HEK293 (cell line): ENCODE data around the gene RASD1.

Source experiments
- CTCF ChIA-PET: fragments of 350-600 bp; formaldehyde crosslinking; extraction: SDS; loops from one replicate; lab custom pipeline; 2021; ENCODE audit warnings: antibody characterized with exemption; lab: Yijun Ruan, JAX
- POLR2A ChIA-PET: fragments of 300-600 bp; formaldehyde crosslinking; extraction: SDS; loops from one replicate; lab custom pipeline; 2020; ENCODE audit warnings: antibody characterized with exemption, inconsistent platforms; lab: Yijun Ruan, JAX
- H3K27ac ChIP-seq: fragments of 200-500 bp; sonication (Bioruptor generic); 2 replicates; pipeline ENCODE4 v1.5.1; 2014; ENCODE audit warnings: low read depth, low read length, control low read depth, inconsistent platforms; ENCODE audit errors: extremely low read depth
- H3K36me3 ChIP-seq, 2 experiments: fragments of 200-500 bp in 1 of 2; sonication (Bioruptor generic) in 1 of 2; 1 replicate in 1 of 2; 2 replicates in 1 of 2; pipeline ENCODE4 v1.5.1; 2014 to 2017; ENCODE audit warnings: inconsistent platforms in 2 of 2, low read length in 2 of 2; ENCODE audit not compliant: control insufficient read depth in 2 of 2, insufficient read depth in 1 of 2
- H3K4me1 ChIP-seq: fragments of 200-500 bp; sonication (Bioruptor generic); 2 replicates; pipeline ENCODE4 v1.5.1; 2014; ENCODE audit warnings: mild to moderate bottlenecking, low read length, inconsistent platforms; ENCODE audit not compliant: control insufficient read depth, insufficient read depth
- H3K4me3 ChIP-seq: 2 replicates; pipeline ENCODE4 v1.5.1; 2011; ENCODE audit warnings: low read depth, mild to moderate bottlenecking, control low read depth, low read length, moderate library complexity
- H3K9me3 ChIP-seq: fragments of 200-500 bp; sonication (Bioruptor generic); 2 replicates; pipeline ENCODE4 v1.5.1; 2014; ENCODE audit warnings: low read depth, low read length, inconsistent platforms; ENCODE audit not compliant: control insufficient read depth, insufficient read depth
- BCL11A ChIP-seq: fragments of 450-650 bp; formaldehyde crosslinking; IDR thresholded peaks from 2 replicates; pipeline ENCODE4 v1.5.1; 2016; ENCODE audit warnings: low read depth, missing biosample characterization, missing genetic modification characterization
- FEZF1 ChIP-seq: fragments of 450-650 bp; formaldehyde crosslinking; IDR thresholded peaks from 2 replicates; pipeline ENCODE4 v1.5.1; 2016; ENCODE audit warnings: missing biosample characterization, missing genetic modification characterization
- KLF8 ChIP-seq: fragments of 450-650 bp; formaldehyde crosslinking; IDR thresholded peaks from 2 replicates; pipeline ENCODE4 v1.5.1; 2016; ENCODE audit warnings: missing biosample characterization, missing genetic modification characterization
- KLF9 ChIP-seq: fragments of 450-650 bp; formaldehyde crosslinking; IDR thresholded peaks from 2 replicates; pipeline ENCODE4 v1.5.1; 2016; ENCODE audit warnings: missing biosample characterization, missing genetic modification characterization, low read depth
- MEIS1 ChIP-seq: sonication (generic); formaldehyde crosslinking; IDR thresholded peaks from 2 replicates; pipeline ENCODE4 v1.8.1; 2022; ENCODE audit warnings: missing genetic modification reagents, mild to moderate bottlenecking, borderline replicate concordance
- ZBTB44 ChIP-seq: fragments of 450-650 bp; IDR thresholded peaks from 2 replicates; pipeline ENCODE4 v1.5.1; 2018; ENCODE audit warnings: missing biosample characterization, mild to moderate bottlenecking, missing genetic modification characterization
- ZBTB48 ChIP-seq: fragments of 450-650 bp; formaldehyde crosslinking; IDR thresholded peaks from 2 replicates; pipeline ENCODE4 v1.5.1; 2016; ENCODE audit warnings: missing biosample characterization, missing genetic modification characterization
- ZBTB6 ChIP-seq: fragments of 450-650 bp; formaldehyde crosslinking; IDR thresholded peaks from 2 replicates; pipeline ENCODE4 v1.5.1; 2017; ENCODE audit warnings: missing biosample characterization, missing genetic modification characterization
- ZBTB7A ChIP-seq: fragments of 450-650 bp; formaldehyde crosslinking; IDR thresholded peaks from 2 replicates; pipeline ENCODE4 v1.5.1; 2016; ENCODE audit warnings: low read depth, missing biosample characterization, missing genetic modification characterization
- ZNF146 ChIP-seq: fragments of 450-650 bp; formaldehyde crosslinking; IDR thresholded peaks from 2 replicates; pipeline ENCODE4 v1.5.1; 2016; ENCODE audit warnings: missing biosample characterization, missing genetic modification characterization
- ZNF214 ChIP-seq: fragments of 450-650 bp; formaldehyde crosslinking; IDR thresholded peaks from 2 replicates; pipeline ENCODE4 v1.5.1; 2017; ENCODE audit warnings: missing biosample characterization, mild to moderate bottlenecking, missing genetic modification characterization, borderline replicate concordance
- ZNF324 ChIP-seq: fragments of 450-650 bp; formaldehyde crosslinking; IDR thresholded peaks from 2 replicates; pipeline ENCODE4 v1.5.1; 2016; ENCODE audit warnings: missing biosample characterization, missing genetic modification characterization
- ZNF335 ChIP-seq: fragments of 450-650 bp; formaldehyde crosslinking; conservative IDR thresholded peaks from 2 replicates; pipeline ENCODE4 v1.5.1; 2016; ENCODE audit warnings: missing biosample characterization, missing genetic modification characterization
- ZNF366 ChIP-seq: fragments of 450-650 bp; formaldehyde crosslinking; conservative IDR thresholded peaks from 2 replicates; pipeline ENCODE4 v1.5.1; 2016; ENCODE audit warnings: missing biosample characterization, missing genetic modification characterization
- ZNF426 ChIP-seq: fragments of 450-650 bp; formaldehyde crosslinking; IDR thresholded peaks from 2 replicates; pipeline ENCODE4 v1.5.1; 2017; ENCODE audit warnings: missing biosample characterization, missing genetic modification characterization, mild to moderate bottlenecking, inconsistent platforms, moderate library complexity
- ZNF544 ChIP-seq: fragments of 450-650 bp; formaldehyde crosslinking; IDR thresholded peaks from 2 replicates; pipeline ENCODE4 v1.5.0; 2017; ENCODE audit warnings: missing biosample characterization, missing genetic modification characterization
- ZNF571 ChIP-seq: fragments of 450-650 bp; formaldehyde crosslinking; IDR thresholded peaks from 2 replicates; pipeline ENCODE4 v1.5.0; 2017; ENCODE audit warnings: missing biosample characterization, missing genetic modification characterization
- ZNF600 ChIP-seq: fragments of 450-650 bp; formaldehyde crosslinking; IDR thresholded peaks from 2 replicates; pipeline ENCODE4 v1.5.1; 2016; ENCODE audit warnings: missing biosample characterization, missing genetic modification characterization
- ZNF639 ChIP-seq: fragments of 450-650 bp; formaldehyde crosslinking; IDR thresholded peaks from 2 replicates; pipeline ENCODE4 v1.5.1; 2016; ENCODE audit warnings: missing biosample characterization, missing genetic modification characterization
- ZNF658 ChIP-seq: fragments of 450-650 bp; formaldehyde crosslinking; IDR thresholded peaks from 2 replicates; pipeline ENCODE4; 2016; ENCODE audit warnings: missing biosample characterization, missing genetic modification characterization
- ZNF670 ChIP-seq: fragments of 450-650 bp; formaldehyde crosslinking; IDR thresholded peaks from 2 replicates; pipeline ENCODE4 v1.5.1; 2016; ENCODE audit warnings: missing biosample characterization, missing genetic modification characterization, low read depth
- ZNF776 ChIP-seq: fragments of 450-650 bp; formaldehyde crosslinking; IDR thresholded peaks from 2 replicates; pipeline ENCODE4 v1.5.0; 2017; ENCODE audit warnings: missing biosample characterization, missing genetic modification characterization, borderline replicate concordance

Gene RASD1

GRCh38 chr17:17481860-17482259 lies 14.3 kb downstream of the RASD1 start:
- H3K4me1 ChIP-seq: 0 out of 2 replicates have a peak, but pooled peaks cover 3% of the 10 kb centered on the region
- POLR2A ChIA-PET: interaction anchor here (1.0 kb wide), 1 partner anchor 15 kb away, joined by 3 read pairs; the partner anchor contains the start of gene RASD1
- CTCF ChIA-PET: interaction anchor here (0.6 to 1.9 kb wide), 3 partner anchors 15 to 127 kb away, joined by 3 to 7 read pairs (median 3); partner anchors contain the start of gene RASD1
- H3K9me3 ChIP-seq: no peaks in the 10 kb centered on the region
- TF ChIP-seq ZNF324 (tag by site-specific recombination) (no peak), ZNF146 (tag by site-specific recombination) (0 out of 2 replicates have a peak, but pooled peaks have one; percentile 15)
- TF ChIP-seq, all 188 proteins: peak for 1
- H3K36me3 ChIP-seq: peaks cover 16 to 60% of the 10 kb centered on the region in 2 experiments; a peak in 2 of 3 replicates
- H3K27ac ChIP-seq: no peak overlapping the region
- H3K4me3 ChIP-seq: no peak overlapping the region

- ChIA-PET POLR2A (interaction anchor here (0.9 kb wide), 1 partner anchor 16 kb away, joined by 4 read pairs; the partner anchor contains the start of gene RASD1), CTCF (interaction anchor here (1.3 to 1.9 kb wide), 2 partner anchors 16 to 133 kb away, joined by 3 to 7 read pairs; partner anchors contain the start of gene RASD1)
- Histone ChIP-seq H3K4me1 (0 out of 2 replicates have a peak, but pooled peaks cover 3% of the 10 kb centered on the region), H3K36me3 (peaks cover 16 to 51% of the 10 kb centered on the region in 2 experiments; a peak in 2 of 3 replicates), H3K9me3 (no peaks in the 10 kb centered on the region), H3K27ac (peak overlapping the region; percentile 28; the same call in 1 of the 2 replicates), H3K4me3 (no peak overlapping the region)
- TF ChIP-seq ZNF366 (tag by site-specific recombination): 0 out of 2 replicates have a peak, but pooled peaks have one; percentile 25
- no peak for TF ChIP-seq ZNF571
Measured at GRCh38 chr17:17480593-17481148, 15.5 kb downstream of the RASD1 start.

GRCh38 chr17:17479209-17479608 lies 17.0 kb downstream of the RASD1 start:
- Histone ChIP-seq H3K36me3 (peaks cover 10 to 40% of the 10 kb centered on the region in 2 experiments; a peak in 2 of 3 replicates), H3K4me3 (no peak overlapping the region), H3K9me3 (no peaks in the 10 kb centered on the region), H3K4me1 (0 out of 2 replicates have a peak, but pooled peaks cover 3% of the 10 kb centered on the region), H3K27ac (no peak overlapping the region)
- TF ChIP-seq ZNF670 (tag by site-specific recombination) (no peak), ZNF214 (no peak), ZBTB48 (tag by site-specific recombination) (no peak), ZBTB6 (no peak), ZNF600 (tag by site-specific recombination) (no peak), ZNF776 (tag by site-specific recombination) (no peak), ZNF658 (tag by site-specific recombination) (no peak), BCL11A (tag by site-specific recombination) (no peak), ZNF426 (no peak), FEZF1 (no peak)
- CTCF ChIA-PET: interaction anchor here (0.8 to 1.0 kb wide), 2 partner anchors 17 to 90 kb away, joined by 3 to 5 read pairs; partner anchors contain the start of gene RASD1
- POLR2A ChIA-PET: interaction anchor here (1.0 kb wide), 1 partner anchor 17 kb away, joined by 8 read pairs; the partner anchor contains the start of gene RASD1

GRCh38 chr17:17476865-17477467 lies 19.2 kb downstream of the RASD1 start, which contains the start of gene MED9:
Gene MED9, plus strand, starts transcription at chr17:17477000. Its CDS starts 42 bp downstream, at chr17:17477042.
- 0 out of 2 replicates have a peak, but pooled peaks cover 3% of the 10 kb centered on the region for H3K4me1 ChIP-seq
- POLR2A ChIA-PET: interaction anchor here (1.0 to 1.1 kb wide), 2 partner anchors 20 to 30 kb away, joined by 3 to 4 read pairs; partner anchors contain the start of gene RASD1
- H3K4me3 ChIP-seq: peak within 1 kb of the TSS; percentile 79
- H3K9me3 ChIP-seq: no peaks in the 10 kb centered on the region
- CTCF ChIA-PET: interaction anchor here (0.6 kb wide), 1 partner anchor 20 kb away, joined by 3 read pairs; no protein-coding TSS in a partner anchor
- peaks cover 6 to 28% of the 10 kb centered on the region in 2 experiments; a peak in 2 of 3 replicates for H3K36me3 ChIP-seq
- H3K27ac ChIP-seq: peak within 1 kb of the TSS; percentile 84
- TF ChIP-seq ZBTB48 (tag by site-specific recombination) (no peak), MEIS1 (no peak), ZNF639 (peak; percentile 63; the same call in 1 of the 2 replicates), ZBTB44 (tag by site-specific recombination) (no peak), ZNF335 (tag by site-specific recombination) (peak; percentile 92), KLF9 (tag by site-specific recombination) (peak; percentile 78), KLF8 (peak; percentile 89), ZNF544 (tag by site-specific recombination) (no peak), ZBTB7A (tag by site-specific recombination) (peak; percentile 71; the same call in 1 of the 2 replicates)
